Type B pancreatic cell (in vitro differentiated cells): ENCODE results near the gene OR4E1. TPM values are rescaled to one million over a fixed set of nuclear protein-coding genes. Genes with fewer than 3 reads are reported as not detected.

Experiments used
- DNase-seq: peaks from one replicate; pipeline ENCODE4 v3.0.0; 2021; ENCODE audit warnings: mixed read lengths; ENCODE audit not compliant: unreplicated experiment; ENCODE audit errors: extremely low spot score
- H3K27ac Mint-ChIP-seq: 2 replicates; pipeline ENCODE4 v1.8.0; 2021; ENCODE audit warnings: mild to moderate bottlenecking, mixed read lengths
- H3K27me3 Mint-ChIP-seq: 2 replicates; pipeline ENCODE4 v1.8.0; 2021; ENCODE audit warnings: mixed read lengths
- H3K36me3 Mint-ChIP-seq: 2 replicates; pipeline ENCODE4 v1.8.0; 2021; ENCODE audit warnings: mixed read lengths
- H3K4me1 Mint-ChIP-seq: one replicate; pipeline ENCODE4 v1.8.0; 2021; ENCODE audit warnings: mixed read lengths; ENCODE audit not compliant: unreplicated experiment
- H3K4me3 Mint-ChIP-seq: 2 replicates; pipeline ENCODE4 v1.8.0; 2021; ENCODE audit warnings: mild to moderate bottlenecking, mixed read lengths
- H3K9me3 Mint-ChIP-seq: 2 replicates; pipeline ENCODE4 v1.8.0; 2021; ENCODE audit warnings: mixed read lengths
- CTCF ChIP-seq: fragments of 200-600 bp; sonication (generic); conservative IDR thresholded peaks from 2 replicates; pipeline ENCODE4 v1.5.0; 2021; ENCODE audit warnings: antibody characterized with exemption, mild to moderate bottlenecking
- long read RNA-seq: library from polyadenylated mRNA; unstranded; transcript quantifications from one replicate; pipeline ENCODE4 v2.0.0, GENCODE V29; 2020
- total RNA-seq: library from RNA; stranded (reverse); gene quantifications from 2 replicates; pipeline ENCODE4 v1.2.1, GENCODE V29; 2021; ENCODE audit warnings: low replicate concordance

The OR4E1 gene
- total RNA-seq: not detected in 2 replicates
- long read RNA-seq: 0 reads

- peaks cover 10% of the 10 kb centered on the region for H3K27me3 Mint-ChIP-seq
These were observed at the start of gene OR4E1 for GRCh38 chr14:21673718-21674117. TSS of gene OR4E1 (minus strand) at chr14:21673818. CDS start at chr14:21670935, 2,883 bp downstream.

DNA sequence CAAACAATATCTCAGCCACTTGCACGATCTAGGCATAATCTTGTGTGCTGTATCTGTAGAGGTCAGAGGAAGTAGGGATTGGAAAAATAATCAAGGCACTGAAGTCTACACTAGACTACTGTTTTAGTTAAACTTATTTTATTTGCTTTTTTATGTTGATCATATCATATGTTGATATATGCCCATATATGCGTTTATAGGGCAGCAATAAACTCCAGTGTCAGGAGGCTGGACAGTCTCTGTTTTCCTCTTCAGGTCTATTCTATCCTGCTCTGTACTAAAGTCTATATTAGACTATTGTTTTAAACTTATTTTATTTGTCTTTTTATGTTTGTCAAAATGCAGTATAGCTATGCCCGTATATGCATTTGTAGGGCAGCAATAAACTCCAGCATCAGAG lies 47.9 kb upstream of the OR4E1 start:
- no peak for TF ChIP-seq CTCF
- peaks cover 22% of the 10 kb centered on the region for H3K27me3 Mint-ChIP-seq

More at GRCh38 chr14:21673718-21674117, at the start of gene OR4E1:
- Mint-ChIP-seq H3K36me3 (no peaks in the 10 kb centered on the region), H3K9me3 (no peaks in the 10 kb centered on the region), H3K4me3 (no peak within 1 kb of the TSS), H3K4me1 (no peaks in the 10 kb centered on the region), H3K27ac (no peak within 1 kb of the TSS)
- DNase-seq: no peak
- no peak for TF ChIP-seq CTCF

DNA sequence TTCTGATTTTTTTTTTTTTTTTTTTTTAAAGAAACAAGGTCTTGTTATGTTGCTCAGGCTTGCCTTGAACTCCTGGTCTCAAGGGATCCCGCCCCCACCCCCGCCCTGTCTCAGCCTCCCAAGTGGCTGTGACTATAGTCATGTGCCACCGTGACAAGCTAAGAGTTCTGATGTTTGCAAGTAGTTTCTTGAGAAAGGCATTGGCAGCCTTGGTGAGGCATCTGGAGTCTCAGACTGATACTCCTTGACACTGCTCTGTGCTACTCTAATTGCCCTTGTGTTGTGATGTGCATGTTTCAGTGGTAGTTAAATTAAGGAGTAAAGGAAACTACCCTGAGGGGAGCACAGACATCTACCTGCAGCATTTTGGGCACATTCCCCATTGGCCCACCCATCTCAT lies 46.2 kb upstream of the OR4E1 start:
- DNase-seq: no peak
- no peak overlapping the region for H3K27ac Mint-ChIP-seq

More for the DNA sequence above, 47.9 kb upstream of the OR4E1 start:
- Mint-ChIP-seq H3K9me3 (no peaks in the 10 kb centered on the region), H3K4me1 (no peaks in the 10 kb centered on the region), H3K4me3 (no peak overlapping the region), H3K36me3 (no peaks in the 10 kb centered on the region), H3K27ac (no peak overlapping the region)
- no peak for DNase-seq

DNA sequence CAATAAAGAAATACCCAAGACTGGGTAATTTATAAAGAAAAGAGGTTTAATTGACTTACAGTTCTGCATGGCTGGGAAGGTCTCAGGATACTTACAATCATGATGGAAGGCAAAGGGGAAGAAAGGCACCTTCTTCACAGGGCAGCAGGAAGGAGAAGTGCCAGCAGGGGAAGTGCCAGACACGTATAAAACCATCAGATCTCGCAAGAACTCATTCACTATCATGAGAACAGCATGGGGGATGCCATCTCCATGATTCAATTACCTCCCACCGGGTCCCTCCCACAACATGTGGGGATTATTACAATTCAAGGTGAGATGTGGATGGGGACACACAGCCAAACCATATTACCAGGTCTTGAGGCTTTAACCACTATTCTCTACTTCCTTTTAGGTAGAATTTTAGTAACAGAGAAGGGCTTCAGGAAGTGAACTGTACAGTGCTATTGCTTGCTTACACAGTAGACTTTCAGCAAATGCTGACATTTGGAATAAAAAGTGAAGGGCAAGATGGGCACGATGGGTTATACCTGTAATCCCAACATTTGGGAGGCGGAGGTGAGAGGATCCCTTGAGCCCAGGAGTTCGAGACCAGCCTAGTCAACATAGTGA lies 40.8 kb upstream of the OR4E1 start:
- H3K4me1 Mint-ChIP-seq: no peaks in the 10 kb centered on the region
- no peak for DNase-seq
- H3K36me3 Mint-ChIP-seq: no peaks in the 10 kb centered on the region
- no peaks in the 10 kb centered on the region for H3K9me3 Mint-ChIP-seq
- H3K27me3 Mint-ChIP-seq: peaks cover 8% of the 10 kb centered on the region
- H3K4me3 Mint-ChIP-seq: no peak overlapping the region
- no peak for TF ChIP-seq CTCF
- no peak overlapping the region for H3K27ac Mint-ChIP-seq

More for the DNA sequence above, 46.2 kb upstream of the OR4E1 start:
- no peaks in the 10 kb centered on the region for H3K4me1 Mint-ChIP-seq
- H3K36me3 Mint-ChIP-seq: no peaks in the 10 kb centered on the region
- no peak for TF ChIP-seq CTCF
- H3K27me3 Mint-ChIP-seq: peaks cover 12% of the 10 kb centered on the region
- H3K9me3 Mint-ChIP-seq: no peaks in the 10 kb centered on the region
- no peak overlapping the region for H3K4me3 Mint-ChIP-seq

GRCh38 chr14:21712036-21712435 lies 38.4 kb upstream of the OR4E1 start:
- no peak for TF ChIP-seq CTCF
- Mint-ChIP-seq H3K27me3 (peaks cover 4% of the 10 kb centered on the region), H3K4me1 (no peaks in the 10 kb centered on the region), H3K4me3 (no peak overlapping the region), H3K9me3 (no peaks in the 10 kb centered on the region), H3K27ac (no peak overlapping the region), H3K36me3 (no peaks in the 10 kb centered on the region)
- no peak for DNase-seq
